HepG2 (cell line): ENCODE data around the gene PLXNC1. TPM values are rescaled to one million over a fixed set of nuclear protein-coding genes. Genes with fewer than 3 reads are reported as not detected.
A peak's percentile ranks its signal among the peaks of the same experiment; 100 is the strongest.

Source experiments
- ATAC-seq: fragments of 200-7000 bp; cut with Tn5 transposase; 3 replicates; pipeline ENCODE4 v1.9.1; 2020; ENCODE audit warnings: mild to moderate bottlenecking, moderate library complexity
- BruUV-seq: library from RNA; stranded (reverse); fragments of 400-500 nt; replicated peaks from 2 replicates; lab custom pipeline; 2021; lab: Mats Ljungman, UMichigan
- CTCF ChIA-PET: fragments of 300-600 bp; formaldehyde crosslinking; extraction: SDS; loops from one replicate; lab custom pipeline; 2021; ENCODE audit warnings: low total read pairs, inconsistent platforms, low intra/inter-chr PET ratio; lab: Yijun Ruan, JAX
- POLR2A ChIA-PET: fragments of 350-600 bp; sonication (Branson Sonifier 250); formaldehyde crosslinking; loops from one replicate; lab custom pipeline; 2020; ENCODE audit warnings: antibody characterized with exemption, inconsistent platforms; lab: Yijun Ruan, JAX
- DNase-seq: peaks from one replicate; pipeline ENCODE4 v3.0.0-alpha.2; 2015; ENCODE audit warnings: low spot score
- FAIRE-seq: peaks from 3 replicates; lab custom pipeline; 2011; peaks lifted over from hg19 to GRCh38; lab: Jason Lieb, UNC
- H2AFZ ChIP-seq: one replicate; pipeline ENCODE4 v1.6.1; 2011; ENCODE audit warnings: low read length, inconsistent platforms
- H3K27ac ChIP-seq: fragments of 300-600 bp; 3 replicates; pipeline ENCODE4 v1.8.0; 2011; ENCODE audit warnings: mixed run types, mild to moderate bottlenecking, mixed read lengths, low read length, inconsistent platforms; ENCODE audit not compliant: insufficient read depth; ENCODE audit errors: extremely low read length
- H3K27me3 ChIP-seq, 2 experiments: fragments of 200-600 bp in 1 of 2; 2 replicates in 1 of 2; 3 replicates in 1 of 2; pipeline versions ENCODE4 v1.6.0 to v1.8.0; 2011; ENCODE audit warnings: low read length in 2 of 2, mild to moderate bottlenecking in 2 of 2, moderate library complexity in 2 of 2, inconsistent platforms in 1 of 2; ENCODE audit not compliant: insufficient read depth in 2 of 2, control insufficient read depth in 1 of 2
- H3K36me3 ChIP-seq, 2 experiments: fragments of 200-600 bp in 1 of 2; replicated peaks in 1 of 2; 2 replicates in 1 of 2; 3 replicates in 1 of 2; pipeline versions ENCODE4 v1.5.1 to v1.8.0; 2011; ENCODE audit warnings: low read length in 2 of 2, inconsistent platforms in 1 of 2; ENCODE audit not compliant: insufficient read depth in 2 of 2, control insufficient read depth in 1 of 2
- H3K4me1 ChIP-seq: 2 replicates; pipeline ENCODE4 v1.5.1; 2012; ENCODE audit warnings: low read length, inconsistent platforms; ENCODE audit not compliant: insufficient read depth
- H3K4me2 ChIP-seq: 2 replicates; pipeline ENCODE4 v1.6.0; 2011; ENCODE audit warnings: low read depth, low read length, inconsistent platforms
- H3K4me3 ChIP-seq, 3 experiments: fragments of 200-600 bp in 1 of 3; sonication (generic), shearing (Covaris generic) in 1 of 3; replicated peaks in 1 of 3; 2 replicates each; pipeline ENCODE4 v1.5.1; 2011 to 2016; ENCODE audit warnings: low read length in 3 of 3, inconsistent platforms in 2 of 3, low read depth in 2 of 3, mild to moderate bottlenecking in 2 of 3, control low read depth in 1 of 3, mixed read lengths in 1 of 3; ENCODE audit not compliant: insufficient read depth in 1 of 3
- H3K79me2 ChIP-seq: one replicate; pipeline ENCODE4 v1.6.1; 2011; ENCODE audit warnings: low read length, inconsistent platforms; ENCODE audit not compliant: insufficient read depth
- H3K9ac ChIP-seq: 2 replicates; pipeline ENCODE4 v1.6.0; 2011; ENCODE audit warnings: mild to moderate bottlenecking, low read depth, low read length, inconsistent platforms; ENCODE audit not compliant: insufficient read depth
- H3K9me3 ChIP-seq: 2 replicates; pipeline ENCODE4 v1.5.1; 2012; ENCODE audit warnings: mild to moderate bottlenecking, low read length
- H4K20me1 ChIP-seq: 2 replicates; pipeline ENCODE4 v1.6.0; 2011; ENCODE audit warnings: inconsistent platforms, mild to moderate bottlenecking, low read length, moderate library complexity; ENCODE audit not compliant: insufficient read depth
- HOXD1 ChIP-seq: sonication (generic); formaldehyde crosslinking; IDR thresholded peaks from 2 replicates; pipeline ENCODE4 v1.5.0; 2020; ENCODE audit warnings: missing genetic modification reagents
- IRF2 ChIP-seq: IDR thresholded peaks from 2 replicates; pipeline ENCODE4 v1.6.1; 2018; ENCODE audit warnings: missing genetic modification reagents, missing compliant biosample characterization
- MXI1 ChIP-seq: IDR thresholded peaks from 3 replicates; pipeline ENCODE4 v1.6.1; 2012; ENCODE audit warnings: low read depth, low read length, inconsistent platforms, borderline replicate concordance
- TSC22D2 ChIP-seq: sonication (generic); formaldehyde crosslinking; IDR thresholded peaks from 2 replicates; pipeline ENCODE4 v1.5.1; 2020; ENCODE audit warnings: missing genetic modification reagents, mild to moderate bottlenecking, borderline replicate concordance
- ZBTB20 ChIP-seq: sonication (generic); formaldehyde crosslinking; IDR thresholded peaks from 2 replicates; pipeline ENCODE4 v1.8.1; 2023; ENCODE audit warnings: missing genetic modification reagents, low read depth, mild to moderate bottlenecking, borderline replicate concordance
- ZMYM2 ChIP-seq: sonication (generic); formaldehyde crosslinking; IDR thresholded peaks from 2 replicates; pipeline ENCODE4 v1.8.0; 2022; ENCODE audit warnings: mild to moderate bottlenecking, missing genetic modification reagents
- ZNF264 ChIP-seq: sonication (generic); formaldehyde crosslinking; IDR thresholded peaks from 2 replicates; pipeline ENCODE4 v1.4.0; 2020; ENCODE audit warnings: missing genetic modification reagents
- ZNF891 ChIP-seq: sonication (generic); formaldehyde crosslinking; IDR thresholded peaks from 2 replicates; pipeline ENCODE4 v1.5.0; 2020; ENCODE audit warnings: mild to moderate bottlenecking, missing genetic modification reagents
- WGBS: methylation state at CpG from one replicate; pipeline ENCODE4 v1.1.6; 2017; ENCODE audit warnings: low lambda C conversion rate; 5-methylcytosine and 5-hydroxymethylcytosine counted together
- in situ Hi-C: cut with HindIII; loops from 2 replicates; pipeline ENCODE4 v1.10.0; 2017; ENCODE audit warnings: low pct_unique_long_range_greater_than_20kb; ENCODE audit not compliant: extremely low pct_ligation_motif_present
- intact Hi-C: fragments of 100-400 bp; cut with micrococcal nuclease; formaldehyde crosslinking; loops from one replicate; pipeline ENCODE4 v1.10.0; 2022; ENCODE audit not compliant: unreplicated experiment
- polyA plus RNA-seq, 8 experiments: library from polyadenylated mRNA; depleted of rRNA in 3 of 8; stranded (reverse) in 7 of 8; unstranded in 1 of 8; fragments of >200 nt; fragmentation: Illumina TruSeq in 4 of 8; extraction: Trizol in 4 of 8; gene quantifications; 2 replicates each; pipeline versions ENCODE4 v1.2.1 to v1.2.3, GENCODE V29; 2011 to 2016; ENCODE audit warnings: low read depth in 4 of 8, missing spikeins in 1 of 8, mixed read lengths in 1 of 8; ENCODE audit not compliant: insufficient read depth in 1 of 8
- total RNA-seq, 5 experiments: library from RNA; depleted of rRNA; stranded (reverse); fragments of >200 nt; fragmentation: Illumina TruSeq; extraction: Trizol; gene quantifications; 2 replicates each; pipeline ENCODE4 v1.2.3, GENCODE V29; 2016; ENCODE audit warnings: low read depth in 1 of 5
- TF ChIP-seq, protein P1 (sequence below): sonication (generic); formaldehyde crosslinking; IDR thresholded peaks from 2 replicates; pipeline ENCODE4 v1.8.1; 2023; ENCODE audit warnings: mild to moderate bottlenecking, inconsistent platforms, moderate library complexity, missing genetic modification reagents, borderline replicate concordance
- TF ChIP-seq, protein P2 (sequence below): sonication (generic); formaldehyde crosslinking; IDR thresholded peaks from 2 replicates; pipeline ENCODE4 v1.4.0; 2020; ENCODE audit warnings: mild to moderate bottlenecking, missing genetic modification reagents
- TF ChIP-seq, protein P3 (sequence below): sonication (generic); formaldehyde crosslinking; IDR thresholded peaks from 2 replicates; pipeline ENCODE4 v1.4.0; 2020; ENCODE audit warnings: mild to moderate bottlenecking, missing genetic modification reagents, borderline replicate concordance

The PLXNC1 gene
- total and polyA plus RNA-seq, 2 of the 13 experiments (the other 11 are each of a cell fraction or from before 2014, with no cell fraction given) = 6.6 to 11.2 TPM

DNA sequence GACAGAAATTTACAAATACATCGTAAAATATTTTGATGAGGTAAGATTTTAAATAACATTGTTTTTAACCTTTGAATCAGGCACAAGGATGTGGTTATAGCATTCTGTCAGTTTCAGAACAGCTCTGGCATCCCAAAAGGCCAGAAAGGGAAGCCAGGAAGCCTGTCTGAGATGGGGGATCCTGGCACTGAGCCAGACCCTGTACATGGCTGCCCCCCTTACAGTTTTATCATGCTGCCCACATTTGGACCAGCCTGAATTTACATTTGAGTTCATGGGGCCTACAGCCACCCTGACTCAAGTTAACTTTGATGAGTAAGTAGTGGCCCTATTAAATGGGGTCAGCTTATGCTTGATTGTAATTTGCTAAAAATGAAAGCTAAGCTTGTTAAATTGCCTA is 155.6 kb downstream of the PLXNC1 start (continued):
- TF ChIP-seq HOXD1 = no peak
- TF ChIP-seq, protein P1, sequence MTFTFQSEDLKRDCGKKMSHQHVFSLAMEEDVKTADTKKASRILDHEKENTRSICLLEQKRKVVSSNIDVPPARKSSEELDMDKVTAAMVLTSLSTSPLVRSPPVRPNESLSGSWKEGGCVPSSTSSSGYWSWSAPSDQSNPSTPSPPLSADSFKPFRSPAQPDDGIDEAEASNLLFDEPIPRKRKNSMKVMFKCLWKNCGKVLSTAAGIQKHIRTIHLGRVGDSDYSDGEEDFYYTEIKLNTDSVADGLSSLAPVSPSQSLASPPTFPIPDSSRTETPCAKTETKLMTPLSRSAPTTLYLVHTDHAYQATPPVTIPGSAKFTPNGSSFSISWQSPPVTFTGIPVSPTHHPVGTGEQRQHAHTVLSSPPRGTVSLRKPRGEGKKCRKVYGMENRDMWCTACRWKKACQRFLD (CRISPR knock-in tag) = no peak

DNA sequence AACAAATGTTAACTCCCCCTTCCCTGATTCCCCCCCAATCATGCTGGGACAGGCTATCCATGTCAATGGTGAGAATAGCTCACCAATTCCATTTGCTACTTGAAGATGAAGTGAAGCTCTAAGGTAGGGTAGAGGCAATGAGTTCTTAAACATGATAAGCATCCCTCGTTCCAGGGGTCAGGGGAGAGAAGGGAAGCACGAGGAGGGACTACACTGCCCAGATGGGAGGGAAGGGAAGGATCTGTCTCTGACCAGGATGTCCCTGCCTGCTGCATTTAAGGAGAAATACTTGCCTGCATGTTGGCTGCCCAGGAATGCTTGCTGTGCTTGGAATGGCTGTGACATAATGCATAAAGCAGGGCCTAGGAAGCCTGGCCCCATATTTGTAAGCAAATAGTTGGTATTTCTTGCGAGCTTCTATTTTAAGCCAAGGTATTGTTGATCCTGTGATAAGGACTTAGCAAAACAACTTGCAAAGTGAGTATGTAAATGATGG is 156.2 kb downstream of the PLXNC1 start:
- CTCF ChIA-PET = no interaction called here
- no peaks in the 10 kb centered on the region for H3K79me2 ChIP-seq
- no peaks in the 10 kb centered on the region for H4K20me1 ChIP-seq

More for the DNA sequence above, 156.2 kb downstream of the PLXNC1 start:
- no peak overlapping the region for H2AFZ ChIP-seq
- no TSS peak for BruUV-seq
- H3K9me3 ChIP-seq = no peaks in the 10 kb centered on the region
- in situ Hi-C loops = no loop called here
- no peak overlapping the region for H3K27ac ChIP-seq
- H3K4me1 ChIP-seq = peaks cover 29% of the 10 kb centered on the region
- no peak for ATAC-seq
- no peak overlapping the region for H3K4me3 ChIP-seq
- no peak overlapping the region for H3K9ac ChIP-seq
- H3K27me3 ChIP-seq = no peaks in the 10 kb centered on the region
- H3K36me3 ChIP-seq = peaks cover 15 to 35% of the 10 kb centered on the region in 2 experiments
- POLR2A ChIA-PET = interaction anchor here (1.2 kb wide), 1 partner anchor 153 kb away, joined by 3 read pairs; no protein-coding TSS in a partner anchor
- WGBS = 98% methylated on average over 3 of the region's 3 CpGs
- intact Hi-C loops = loop anchor here (10.0 kb wide), 2 partner anchors 160 to 230 kb away; partner anchors contain the start of gene PLXNC1
- no peak for DNase-seq
- no peak for FAIRE-seq
- H3K4me2 ChIP-seq = 0 out of 2 replicates have a peak overlapping the region, but pooled peaks have one; percentile 12
- TF ChIP-seq ZNF891 (CRISPR knock-in tag) (no peak), ZBTB20 (CRISPR knock-in tag) (no peak), TSC22D2 (CRISPR knock-in tag) (no peak), IRF2 (CRISPR knock-in tag) (no peak), ZMYM2 (CRISPR knock-in tag) (no peak), MXI1 (no peak), ZNF264 (CRISPR knock-in tag) (no peak)
- TF ChIP-seq, protein P2, sequence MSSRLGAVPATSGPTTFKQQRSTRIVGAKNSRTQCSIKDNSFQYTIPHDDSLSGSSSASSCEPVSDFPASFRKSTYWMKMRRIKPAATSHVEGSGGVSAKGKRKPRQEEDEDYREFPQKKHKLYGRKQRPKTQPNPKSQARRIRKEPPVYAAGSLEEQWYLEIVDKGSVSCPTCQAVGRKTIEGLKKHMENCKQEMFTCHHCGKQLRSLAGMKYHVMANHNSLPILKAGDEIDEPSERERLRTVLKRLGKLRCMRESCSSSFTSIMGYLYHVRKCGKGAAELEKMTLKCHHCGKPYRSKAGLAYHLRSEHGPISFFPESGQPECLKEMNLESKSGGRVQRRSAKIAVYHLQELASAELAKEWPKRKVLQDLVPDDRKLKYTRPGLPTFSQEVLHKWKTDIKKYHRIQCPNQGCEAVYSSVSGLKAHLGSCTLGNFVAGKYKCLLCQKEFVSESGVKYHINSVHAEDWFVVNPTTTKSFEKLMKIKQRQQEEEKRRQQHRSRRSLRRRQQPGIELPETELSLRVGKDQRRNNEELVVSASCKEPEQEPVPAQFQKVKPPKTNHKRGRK (CRISPR knock-in tag) = no peak
- TF ChIP-seq, protein P3, sequence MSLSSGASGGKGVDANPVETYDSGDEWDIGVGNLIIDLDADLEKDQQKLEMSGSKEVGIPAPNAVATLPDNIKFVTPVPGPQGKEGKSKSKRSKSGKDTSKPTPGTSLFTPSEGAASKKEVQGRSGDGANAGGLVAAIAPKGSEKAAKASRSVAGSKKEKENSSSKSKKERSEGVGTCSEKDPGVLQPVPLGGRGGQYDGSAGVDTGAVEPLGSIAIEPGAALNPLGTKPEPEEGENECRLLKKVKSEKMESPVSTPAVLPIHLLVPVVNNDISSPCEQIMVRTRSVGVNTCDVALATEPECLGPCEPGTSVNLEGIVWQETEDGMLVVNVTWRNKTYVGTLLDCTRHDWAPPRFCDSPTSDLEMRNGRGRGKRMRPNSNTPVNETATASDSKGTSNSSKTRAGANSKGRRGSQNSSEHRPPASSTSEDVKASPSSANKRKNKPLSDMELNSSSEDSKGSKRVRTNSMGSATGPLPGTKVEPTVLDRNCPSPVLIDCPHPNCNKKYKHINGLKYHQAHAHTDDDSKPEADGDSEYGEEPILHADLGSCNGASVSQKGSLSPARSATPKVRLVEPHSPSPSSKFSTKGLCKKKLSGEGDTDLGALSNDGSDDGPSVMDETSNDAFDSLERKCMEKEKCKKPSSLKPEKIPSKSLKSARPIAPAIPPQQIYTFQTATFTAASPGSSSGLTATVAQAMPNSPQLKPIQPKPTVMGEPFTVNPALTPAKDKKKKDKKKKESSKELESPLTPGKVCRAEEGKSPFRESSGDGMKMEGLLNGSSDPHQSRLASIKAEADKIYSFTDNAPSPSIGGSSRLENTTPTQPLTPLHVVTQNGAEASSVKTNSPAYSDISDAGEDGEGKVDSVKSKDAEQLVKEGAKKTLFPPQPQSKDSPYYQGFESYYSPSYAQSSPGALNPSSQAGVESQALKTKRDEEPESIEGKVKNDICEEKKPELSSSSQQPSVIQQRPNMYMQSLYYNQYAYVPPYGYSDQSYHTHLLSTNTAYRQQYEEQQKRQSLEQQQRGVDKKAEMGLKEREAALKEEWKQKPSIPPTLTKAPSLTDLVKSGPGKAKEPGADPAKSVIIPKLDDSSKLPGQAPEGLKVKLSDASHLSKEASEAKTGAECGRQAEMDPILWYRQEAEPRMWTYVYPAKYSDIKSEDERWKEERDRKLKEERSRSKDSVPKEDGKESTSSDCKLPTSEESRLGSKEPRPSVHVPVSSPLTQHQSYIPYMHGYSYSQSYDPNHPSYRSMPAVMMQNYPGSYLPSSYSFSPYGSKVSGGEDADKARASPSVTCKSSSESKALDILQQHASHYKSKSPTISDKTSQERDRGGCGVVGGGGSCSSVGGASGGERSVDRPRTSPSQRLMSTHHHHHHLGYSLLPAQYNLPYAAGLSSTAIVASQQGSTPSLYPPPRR (CRISPR knock-in tag) = no peak
